ENCODE measurements around the gene LRRC52.
A peak's percentile ranks its signal among the peaks of the same experiment; 100 is the strongest.
"Not testable (repeated sequence)": the region's sequence is repeated elsewhere in the genome, so short reads cannot be mapped to it uniquely, and the experiment has no call there.

LRRC52 gene

DNA sequence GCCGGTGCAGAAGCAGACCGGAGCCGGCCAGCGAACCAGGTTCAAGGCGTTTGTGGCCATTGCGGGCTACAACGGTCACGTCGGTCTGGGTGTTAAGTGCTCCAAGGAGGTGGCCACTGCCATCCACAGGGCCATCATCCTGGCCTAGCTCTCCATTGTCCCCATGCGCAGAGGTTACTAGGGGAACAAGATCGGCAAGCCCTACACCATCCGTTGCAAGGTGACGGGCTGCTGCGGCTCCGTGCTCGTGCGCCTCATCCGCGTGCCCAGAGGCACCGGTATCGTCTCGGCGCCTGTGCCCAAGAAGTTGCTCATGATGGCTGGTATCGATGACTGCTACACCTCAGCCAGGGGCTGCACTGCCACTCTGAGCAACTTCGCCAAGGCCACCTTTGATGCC, 38.1 kb downstream of the LRRC52 start:
- Histone ChIP-seq H3K4me1 (ENCODE audit: control insufficient read depth in 1 of 2, insufficient read depth in 2 of 2, low read length in 2 of 2) (peaks cover 8 to 10% of the 10 kb centered on the region in 2 experiments), H2AK5ac (ENCODE audit: low read length) (no peak overlapping the region), H4K8ac (ENCODE audit: low read depth, low read length) (no peak overlapping the region), H4K12ac (ENCODE audit: low read depth, low read length) (no peak overlapping the region), H2BK12ac (ENCODE audit: low read length) (no peak overlapping the region), H3K4me3 (ENCODE audit: low read depth, low read length) (no peak overlapping the region), H3K4me2 (ENCODE audit: low read length) (no peak overlapping the region), H2BK5ac (ENCODE audit: low read depth, low read length, poor library complexity) (no peak overlapping the region), H3K14ac (ENCODE audit: low read length) (no peak overlapping the region), H3K4ac (ENCODE audit: low read depth, low read length) (no peak overlapping the region), H2AFZ (ENCODE audit: insufficient read depth, low read length, poor library complexity) (no peak overlapping the region), H3K18ac (ENCODE audit: low read length) (no peak overlapping the region), H3K27ac (ENCODE audit: low read depth, low read length) (no peak overlapping the region), H3K79me1 (ENCODE audit: low read length) (no peaks in the 10 kb centered on the region), H3K9ac (ENCODE audit: low read length) (no peak overlapping the region), H2BK120ac (ENCODE audit: insufficient read depth, low read length, poor library complexity) (no peak overlapping the region), H3K23ac (ENCODE audit: low read length) (no peak overlapping the region), H3K36me3 (ENCODE audit: control insufficient read depth in 1 of 2, insufficient read depth in 2 of 2, low read length in 2 of 2) (no peaks in the 10 kb centered on the region), H4K91ac (ENCODE audit: low read depth, low read length) (no peak overlapping the region), H3K79me2 (ENCODE audit: control insufficient read depth, insufficient read depth, low read length, poor library complexity) (no peaks in the 10 kb centered on the region), H3K9me3 (ENCODE audit: insufficient read depth, low read depth, low read length) (no peaks in the 10 kb centered on the region), H3K27me3 (ENCODE audit: insufficient read depth, low read length) (no peaks in the 10 kb centered on the region)
- DNase-seq, result no peak
- no CpG with 5 or more reads among the region's 25 CpGs for WGBS (ENCODE audit: extremely low coverage, insufficient coverage, insufficient read length)

DNA sequence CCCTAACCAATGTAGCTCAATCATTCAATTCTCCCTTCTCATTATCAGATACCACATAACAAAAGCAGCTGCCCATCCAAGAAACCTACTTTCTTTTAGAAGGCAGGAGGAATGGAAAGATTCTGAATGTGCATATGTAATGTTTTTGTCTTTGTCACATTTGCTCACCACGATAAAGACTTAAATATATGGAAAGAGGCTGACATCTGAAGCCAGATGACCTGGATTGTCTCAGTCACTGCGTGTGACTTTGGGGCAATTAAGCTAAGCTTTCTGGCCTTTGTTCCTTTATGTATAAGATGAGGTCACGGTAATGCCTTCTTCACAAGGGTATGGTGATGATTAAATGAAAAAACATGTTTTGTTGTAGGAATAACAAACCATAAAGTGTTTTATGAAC, 42.6 kb downstream of the LRRC52 start:
- Histone ChIP-seq H4K12ac (ENCODE audit: low read depth, low read length) (no peak overlapping the region), H2BK12ac (ENCODE audit: low read length) (no peak overlapping the region), H4K8ac (ENCODE audit: low read depth, low read length) (no peak overlapping the region), H3K27me3 (ENCODE audit: insufficient read depth, low read length) (no peaks in the 10 kb centered on the region), H2BK120ac (ENCODE audit: insufficient read depth, low read length, poor library complexity) (no peak overlapping the region), H3K18ac (ENCODE audit: low read length) (no peak overlapping the region), H3K9me3 (ENCODE audit: insufficient read depth, low read depth, low read length) (no peaks in the 10 kb centered on the region), H3K9ac (ENCODE audit: low read length) (no peak overlapping the region), H2AK5ac (ENCODE audit: low read length) (no peak overlapping the region), H4K91ac (ENCODE audit: low read depth, low read length) (no peak overlapping the region), H3K79me2 (ENCODE audit: control insufficient read depth, insufficient read depth, low read length, poor library complexity) (no peaks in the 10 kb centered on the region), H3K23ac (ENCODE audit: low read length) (no peak overlapping the region), H3K79me1 (ENCODE audit: low read length) (no peaks in the 10 kb centered on the region), H2BK5ac (ENCODE audit: low read depth, low read length, poor library complexity) (no peak overlapping the region), H3K4me1 (ENCODE audit: control insufficient read depth in 1 of 2, insufficient read depth in 2 of 2, low read length in 2 of 2) (peaks cover 0 to 2% of the 10 kb centered on the region in 2 experiments), H3K4me2 (ENCODE audit: low read length) (no peak overlapping the region), H2AFZ (ENCODE audit: insufficient read depth, low read length, poor library complexity) (no peak overlapping the region), H3K27ac (ENCODE audit: low read depth, low read length) (no peak overlapping the region), H3K4ac (ENCODE audit: low read depth, low read length) (no peak overlapping the region), H3K36me3 (ENCODE audit: control insufficient read depth in 1 of 2, insufficient read depth in 2 of 2, low read length in 2 of 2) (no peaks in the 10 kb centered on the region), H3K4me3 (ENCODE audit: low read depth, low read length) (no peak overlapping the region), H3K14ac (ENCODE audit: low read length) (no peak overlapping the region)
- DNase-seq, result no peak
- no CpG with 5 or more reads among the region's 3 CpGs for WGBS (ENCODE audit: extremely low coverage, insufficient coverage, insufficient read length)

DNA sequence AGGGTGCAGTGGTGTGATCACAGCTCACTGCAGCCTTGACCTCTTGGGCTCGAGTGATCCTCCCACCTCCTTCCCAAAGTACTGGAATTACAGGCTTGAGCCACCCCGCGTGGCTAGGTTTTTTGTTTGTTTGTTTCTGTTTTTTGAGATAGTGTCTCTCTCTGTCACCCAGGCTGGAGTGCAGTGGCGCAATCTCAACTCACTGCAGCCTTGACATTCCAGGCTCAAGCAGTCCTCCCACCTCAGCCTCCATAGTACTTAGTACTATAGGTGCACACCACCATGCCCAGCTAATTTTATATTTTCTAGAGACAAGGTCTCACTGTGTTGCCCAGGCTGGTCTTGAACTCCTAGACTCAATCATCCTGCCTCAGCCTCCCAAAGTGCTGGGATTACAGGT, 47.6 kb downstream of the LRRC52 start:
- not testable (repeated sequence) for H3K9ac ChIP-seq (ENCODE audit: low read length); H2BK12ac ChIP-seq (ENCODE audit: low read length); H3K9me3 ChIP-seq (ENCODE audit: insufficient read depth, low read depth, low read length); H4K8ac ChIP-seq (ENCODE audit: low read depth, low read length); H3K18ac ChIP-seq (ENCODE audit: low read length); H3K4ac ChIP-seq (ENCODE audit: low read depth, low read length); H3K36me3 ChIP-seq (ENCODE audit: control insufficient read depth in 1 of 2, insufficient read depth in 2 of 2, low read length in 2 of 2); H3K4me2 ChIP-seq (ENCODE audit: low read length); H3K27me3 ChIP-seq (ENCODE audit: insufficient read depth, low read length); H2AFZ ChIP-seq (ENCODE audit: insufficient read depth, low read length, poor library complexity); H3K23ac ChIP-seq (ENCODE audit: low read length); H3K79me1 ChIP-seq (ENCODE audit: low read length); H3K14ac ChIP-seq (ENCODE audit: low read length); H3K27ac ChIP-seq (ENCODE audit: low read depth, low read length); H3K79me2 ChIP-seq (ENCODE audit: control insufficient read depth, insufficient read depth, low read length, poor library complexity); H2BK120ac ChIP-seq (ENCODE audit: insufficient read depth, low read length, poor library complexity); H2AK5ac ChIP-seq (ENCODE audit: low read length); H4K12ac ChIP-seq (ENCODE audit: low read depth, low read length); H3K4me3 ChIP-seq (ENCODE audit: low read depth, low read length); H2BK5ac ChIP-seq (ENCODE audit: low read depth, low read length, poor library complexity); H4K91ac ChIP-seq (ENCODE audit: low read depth, low read length); H3K4me1 ChIP-seq (ENCODE audit: control insufficient read depth in 1 of 2, insufficient read depth in 2 of 2, low read length in 2 of 2)
- peak; percentile 68 to 86 for DNase-seq
- no CpG with 5 or more reads among the region's 4 CpGs for WGBS (ENCODE audit: extremely low coverage, insufficient coverage, insufficient read length)

DNA sequence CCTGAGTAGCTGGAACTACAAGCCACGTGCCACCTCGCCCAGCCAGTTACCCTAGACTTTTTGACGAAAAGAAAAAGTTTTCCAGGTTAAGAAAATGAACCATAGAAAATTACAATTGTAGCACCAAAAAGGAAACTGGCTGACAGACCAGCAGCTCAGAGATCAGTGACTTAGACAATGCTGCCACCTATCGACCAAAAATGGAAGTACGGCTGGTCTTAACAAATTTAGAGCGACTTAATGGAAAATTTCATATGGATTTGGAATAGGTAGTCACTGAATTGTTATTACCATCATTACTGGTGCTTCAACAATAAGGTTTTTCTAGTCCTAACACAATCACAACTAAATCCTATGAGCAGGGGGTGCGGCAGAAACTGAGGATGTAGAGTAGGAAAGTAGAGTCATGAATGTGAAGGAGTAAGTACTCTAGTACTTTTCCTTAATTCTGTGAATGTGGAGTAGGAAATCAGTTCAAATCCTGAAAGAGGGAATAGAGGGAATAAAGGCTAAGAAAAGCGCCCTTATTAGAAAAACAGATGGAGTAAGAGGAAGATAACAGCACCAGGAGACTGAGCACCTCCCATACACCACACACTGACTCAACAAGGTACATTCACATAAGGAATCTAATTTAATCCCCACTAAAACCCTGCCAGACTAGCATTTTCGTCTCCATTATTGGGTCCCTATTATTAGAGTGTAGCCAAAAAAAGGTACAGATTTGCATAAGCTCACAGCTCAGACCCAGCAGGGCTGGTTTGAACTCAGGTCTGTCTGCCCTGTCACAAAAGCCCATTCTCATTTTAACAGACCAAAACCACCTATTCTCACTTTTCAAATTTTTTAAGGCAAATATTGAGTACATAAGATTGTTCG, 49.4 kb downstream of the LRRC52 start:
- Histone ChIP-seq H2AK5ac (ENCODE audit: low read length) (no peak overlapping the region), H3K9ac (ENCODE audit: low read length) (no peak overlapping the region), H3K27ac (ENCODE audit: low read depth, low read length) (no peak overlapping the region), H3K14ac (ENCODE audit: low read length) (no peak overlapping the region), H2AFZ (ENCODE audit: insufficient read depth, low read length, poor library complexity) (no peak overlapping the region), H3K4me2 (ENCODE audit: low read length) (no peak overlapping the region), H3K4me1 (ENCODE audit: control insufficient read depth in 1 of 2, insufficient read depth in 2 of 2, low read length in 2 of 2) (no peaks in the 10 kb centered on the region), H2BK120ac (ENCODE audit: insufficient read depth, low read length, poor library complexity) (no peak overlapping the region), H4K8ac (ENCODE audit: low read depth, low read length) (no peak overlapping the region), H3K79me2 (ENCODE audit: control insufficient read depth, insufficient read depth, low read length, poor library complexity) (no peaks in the 10 kb centered on the region), H2BK12ac (ENCODE audit: low read length) (no peak overlapping the region), H3K23ac (ENCODE audit: low read length) (no peak overlapping the region), H3K4me3 (ENCODE audit: low read depth, low read length) (no peak overlapping the region), H3K27me3 (ENCODE audit: insufficient read depth, low read length) (no peaks in the 10 kb centered on the region), H3K9me3 (ENCODE audit: insufficient read depth, low read depth, low read length) (no peaks in the 10 kb centered on the region), H4K91ac (ENCODE audit: low read depth, low read length) (no peak overlapping the region), H3K79me1 (ENCODE audit: low read length) (no peaks in the 10 kb centered on the region), H3K4ac (ENCODE audit: low read depth, low read length) (no peak overlapping the region), H3K18ac (ENCODE audit: low read length) (no peak overlapping the region), H2BK5ac (ENCODE audit: low read depth, low read length, poor library complexity) (no peak overlapping the region), H3K36me3 (ENCODE audit: control insufficient read depth in 1 of 2, insufficient read depth in 2 of 2, low read length in 2 of 2) (no peaks in the 10 kb centered on the region), H4K12ac (ENCODE audit: low read depth, low read length) (no peak overlapping the region)
- peak; percentile 85 to 96 for DNase-seq
- WGBS (ENCODE audit: extremely low coverage, insufficient coverage, insufficient read length), result no CpG with 5 or more reads among the region's 10 CpGs
